ENCODE data around the gene EPC2. TPM values are rescaled to one million over a fixed set of nuclear protein-coding genes. Genes with fewer than 3 reads are reported as not detected.

The EPC2 gene
- total RNA-seq, 2 experiments from 2014 or later, result 26.1 to 26.5 TPM

DNA sequence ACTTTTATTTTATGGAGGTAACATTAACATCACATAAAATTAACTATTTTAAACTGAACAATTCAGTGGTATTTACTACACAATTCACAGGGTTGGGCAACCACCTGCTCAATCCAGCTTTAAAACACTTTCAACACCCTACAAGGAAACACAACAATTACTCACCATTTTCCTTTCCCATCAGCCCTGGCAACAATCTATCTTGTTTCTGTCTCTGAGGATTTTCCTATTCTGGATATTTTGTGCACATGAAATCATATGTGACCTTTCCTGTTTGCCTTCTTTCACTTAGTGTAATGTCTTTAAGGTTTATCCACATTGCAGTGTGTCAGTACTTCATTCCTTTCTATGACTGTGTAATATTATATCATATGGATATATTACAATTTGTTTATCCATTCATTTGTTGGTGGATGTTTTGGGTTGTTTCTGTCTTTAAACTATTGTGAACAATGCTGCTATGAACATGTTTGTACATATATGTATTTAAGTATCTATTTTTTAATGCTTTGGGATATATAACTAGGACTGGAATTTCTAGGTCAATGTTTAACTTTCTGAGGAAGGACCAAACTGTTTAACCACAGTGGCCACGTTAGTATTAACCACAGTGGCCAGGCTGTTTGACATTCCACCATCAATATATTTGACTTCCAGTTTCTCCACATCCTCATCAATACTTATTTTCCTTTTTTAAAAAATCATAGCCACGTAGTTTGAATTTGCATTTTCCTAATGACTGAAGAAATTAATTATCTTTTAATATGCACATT lies 158.1 kb downstream of the EPC2 start:
- Mint-ChIP-seq H3K27ac (no peak overlapping the region), H3K36me3 (ENCODE audit: low read depth) (no peaks in the 10 kb centered on the region), H3K4me3 (no peak overlapping the region), H3K4me1 (ENCODE audit: low read depth) (no peaks in the 10 kb centered on the region), H3K9me3 (ENCODE audit: insufficient read depth) (peaks cover 4% of the 10 kb centered on the region), H3K27me3 (ENCODE audit: low read depth) (peaks cover 20% of the 10 kb centered on the region)
- POLR2A ChIA-PET, result no interaction called here
- DNase-seq, result no peak
- CTCF ChIA-PET, result no interaction called here
- ATAC-seq, result no peak

DNA sequence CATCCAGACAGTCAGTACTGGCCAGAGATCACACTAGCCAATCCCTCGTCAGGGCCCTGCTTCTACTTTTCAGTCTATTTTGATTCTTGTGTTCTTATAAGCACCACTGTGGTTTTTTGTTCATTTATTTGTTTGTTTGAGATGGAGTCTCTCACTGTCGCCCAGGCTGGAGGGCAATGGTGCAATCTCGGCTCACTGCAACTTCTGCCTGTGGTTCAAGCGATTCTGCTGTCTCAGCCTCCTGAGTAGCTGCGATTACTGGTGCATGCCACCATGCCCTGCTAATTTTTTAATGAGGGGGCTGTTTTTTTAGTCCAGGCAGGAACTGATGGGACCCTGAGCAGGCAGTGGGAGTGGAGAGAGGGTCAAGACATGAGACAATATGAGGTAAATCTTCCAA lies 165.5 kb downstream of the EPC2 start:
- Mint-ChIP-seq H3K4me1 (ENCODE audit: low read depth) (peaks cover 7% of the 10 kb centered on the region), H3K9me3 (ENCODE audit: insufficient read depth) (peaks cover 4% of the 10 kb centered on the region), H3K36me3 (ENCODE audit: low read depth) (no peaks in the 10 kb centered on the region), H3K27me3 (ENCODE audit: low read depth) (peaks cover 3% of the 10 kb centered on the region), H3K4me3 (no peak overlapping the region), H3K27ac (no peak overlapping the region)
- ATAC-seq (no peak), DNase-seq (no peak)
- ChIA-PET CTCF (no interaction called here), POLR2A (no interaction called here)

DNA sequence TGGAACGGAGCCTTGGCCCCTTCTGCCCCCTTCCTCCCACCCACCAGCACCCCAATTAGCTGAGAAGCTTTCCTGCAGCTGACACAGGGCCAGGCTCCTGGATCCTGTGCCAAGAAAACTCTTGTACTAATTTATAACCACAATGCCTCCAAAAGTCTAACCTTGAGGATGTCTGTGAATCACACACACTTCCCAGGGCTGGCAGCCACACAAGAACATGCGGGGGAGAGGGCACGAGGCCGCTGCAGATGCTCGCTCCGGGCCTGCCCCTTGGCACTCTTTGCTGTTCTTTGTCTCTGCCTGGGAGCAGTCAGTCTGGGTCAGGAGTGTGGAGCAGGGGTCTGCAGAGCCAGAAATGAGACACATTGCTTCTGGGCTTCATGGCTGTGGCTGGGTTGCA lies 167.8 kb downstream of the EPC2 start:
- DNase-seq, result no peak
- no peak overlapping the region for H3K4me3 Mint-ChIP-seq
- ChIA-PET CTCF (no interaction called here), POLR2A (no interaction called here)
- no peaks in the 10 kb centered on the region for H3K36me3 Mint-ChIP-seq (ENCODE audit: low read depth)
- peaks cover 4% of the 10 kb centered on the region for H3K27me3 Mint-ChIP-seq (ENCODE audit: low read depth)
- H3K4me1 Mint-ChIP-seq (ENCODE audit: low read depth), result peaks cover 7% of the 10 kb centered on the region
- H3K27ac Mint-ChIP-seq, result no peak overlapping the region
- no peak for ATAC-seq
- no peaks in the 10 kb centered on the region for H3K9me3 Mint-ChIP-seq (ENCODE audit: insufficient read depth)

DNA sequence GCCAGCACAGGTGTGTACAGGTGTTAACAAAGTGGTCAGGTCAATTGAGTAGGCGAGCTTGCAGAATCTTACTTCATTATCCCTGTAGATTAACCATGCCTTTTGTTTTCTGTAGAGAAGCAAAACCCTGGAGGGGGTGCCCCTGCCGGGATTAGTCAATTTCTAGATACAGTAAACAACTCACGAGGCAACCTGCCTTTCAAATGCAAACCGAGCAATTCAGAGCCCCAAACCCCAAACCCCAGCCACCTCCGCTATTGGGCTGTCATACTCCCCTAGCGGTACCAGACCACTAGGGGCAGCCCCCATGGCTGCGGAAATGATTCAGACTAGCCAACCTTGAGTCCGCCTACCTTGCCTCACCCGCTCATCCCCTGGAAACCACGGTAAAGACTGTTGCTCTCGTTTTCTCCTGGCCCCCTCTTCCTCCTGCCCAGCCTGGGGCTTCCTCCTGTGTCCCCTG lies 169.1 kb downstream of the EPC2 start:
- Mint-ChIP-seq H3K4me3 (no peak overlapping the region), H3K27ac (peak overlapping the region; percentile 48), H3K27me3 (ENCODE audit: low read depth) (peaks cover 8% of the 10 kb centered on the region), H3K9me3 (ENCODE audit: insufficient read depth) (no peaks in the 10 kb centered on the region), H3K4me1 (ENCODE audit: low read depth) (peaks cover 7% of the 10 kb centered on the region), H3K36me3 (ENCODE audit: low read depth) (no peaks in the 10 kb centered on the region)
- CTCF ChIA-PET, result no interaction called here
- ATAC-seq, result peak; percentile 89
- POLR2A ChIA-PET, result no interaction called here
- DNase-seq, result peak; percentile 69

DNA sequence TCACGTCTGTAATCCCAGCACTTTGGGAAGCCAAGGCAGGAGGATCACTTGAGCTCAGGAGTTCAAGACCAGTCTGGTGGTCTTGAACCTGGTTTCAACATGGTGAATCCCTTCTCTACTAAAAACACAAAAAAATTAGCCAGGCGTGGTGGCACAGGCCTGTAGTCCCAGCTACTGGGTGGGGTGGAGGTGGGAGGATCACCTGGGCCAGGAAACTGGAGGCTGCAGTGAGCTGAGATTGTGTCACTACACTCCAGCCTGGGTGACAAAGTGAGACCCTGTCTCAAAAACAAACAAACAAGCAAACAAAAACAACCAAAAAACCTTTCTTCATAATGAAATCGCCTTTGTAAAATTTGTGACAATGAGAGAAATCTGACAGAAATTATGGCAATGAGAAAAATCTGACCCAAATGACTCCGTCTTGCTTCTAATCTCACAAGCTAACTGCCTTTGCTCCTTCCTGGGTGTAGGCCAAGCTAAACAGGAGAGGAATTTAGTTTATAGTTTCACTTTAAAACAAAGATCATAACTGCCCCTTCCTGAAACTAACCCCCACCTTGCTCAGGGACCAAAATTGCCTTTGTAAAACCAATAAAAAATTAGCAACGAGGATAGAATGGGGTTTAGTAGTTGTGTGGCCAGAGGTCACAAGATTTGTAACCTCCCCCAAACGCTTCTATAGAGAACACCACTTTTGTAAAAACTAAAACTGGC lies 169.8 kb downstream of the EPC2 start:
- DNase-seq (peak; percentile 20), ATAC-seq (no peak)
- H3K9me3 Mint-ChIP-seq (ENCODE audit: insufficient read depth), result no peaks in the 10 kb centered on the region
- peaks cover 11% of the 10 kb centered on the region for H3K27me3 Mint-ChIP-seq (ENCODE audit: low read depth)
- H3K27ac Mint-ChIP-seq, result peak overlapping the region; percentile 48
- H3K36me3 Mint-ChIP-seq (ENCODE audit: low read depth), result no peaks in the 10 kb centered on the region
- no peak overlapping the region for H3K4me3 Mint-ChIP-seq
- POLR2A ChIA-PET, result interaction anchor here (0.6 kb wide), 1 partner anchor 199 kb away, joined by 3 read pairs; no protein-coding TSS in a partner anchor
- H3K4me1 Mint-ChIP-seq (ENCODE audit: low read depth), result peaks cover 7% of the 10 kb centered on the region
- CTCF ChIA-PET, result no interaction called here

DNA sequence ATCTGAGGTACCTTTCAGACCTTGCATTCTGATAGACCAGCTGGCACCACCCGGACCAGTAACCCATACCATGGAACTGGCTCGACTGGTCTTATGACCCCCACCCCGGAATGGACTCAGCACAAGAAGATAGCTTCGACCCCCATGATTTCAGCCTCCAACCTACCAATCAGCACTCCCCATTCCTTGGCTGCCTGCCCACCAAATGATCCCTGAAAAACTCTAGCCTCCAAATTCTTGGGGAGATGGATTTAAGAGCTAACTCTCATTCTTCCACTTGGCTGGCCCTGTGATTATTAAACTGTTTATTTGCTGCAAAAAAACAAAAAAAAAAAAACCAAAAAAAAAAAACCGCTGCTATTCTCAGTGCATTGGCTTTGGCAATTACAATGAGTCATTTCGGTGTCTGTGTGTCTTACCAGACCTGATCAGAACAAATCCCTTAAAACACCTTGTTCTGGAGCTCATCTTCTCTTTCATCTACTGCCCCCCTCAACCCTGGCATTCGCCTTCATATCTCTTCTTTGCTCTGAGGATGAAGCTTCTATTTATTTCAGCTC lies 170.4 kb downstream of the EPC2 start:
- Mint-ChIP-seq H3K27ac (no peak overlapping the region), H3K27me3 (ENCODE audit: low read depth) (peaks cover 11% of the 10 kb centered on the region), H3K36me3 (ENCODE audit: low read depth) (no peaks in the 10 kb centered on the region), H3K4me3 (no peak overlapping the region), H3K4me1 (ENCODE audit: low read depth) (peaks cover 7% of the 10 kb centered on the region), H3K9me3 (ENCODE audit: insufficient read depth) (no peaks in the 10 kb centered on the region)
- POLR2A ChIA-PET, result no interaction called here
- CTCF ChIA-PET, result no interaction called here
- DNase-seq (no peak), ATAC-seq (no peak)

DNA sequence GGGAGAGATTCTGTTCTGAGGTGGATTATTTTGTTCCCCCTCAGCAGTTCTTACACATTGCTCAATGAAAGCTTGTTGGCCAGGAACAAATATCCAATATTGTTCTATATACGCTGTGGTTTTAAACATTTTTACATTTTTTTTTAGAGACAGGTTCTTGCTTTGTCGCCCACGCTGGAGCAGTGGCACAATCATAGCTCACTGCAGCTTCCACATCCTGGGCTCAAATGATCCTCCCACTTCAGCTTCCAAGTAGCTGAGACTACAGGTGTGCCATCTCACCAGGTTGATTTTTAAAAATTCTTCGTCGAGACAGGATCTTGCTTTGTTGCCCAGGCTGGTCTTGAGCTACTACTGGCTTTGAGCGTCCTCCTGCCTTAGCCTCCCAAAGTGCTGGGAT lies 171.6 kb downstream of the EPC2 start:
- ChIA-PET POLR2A (no interaction called here), CTCF (interaction anchor here (1.5 kb wide), 1 partner anchor 13 kb away, joined by 3 read pairs; no protein-coding TSS in a partner anchor)
- H3K36me3 Mint-ChIP-seq (ENCODE audit: low read depth), result no peaks in the 10 kb centered on the region
- H3K4me3 Mint-ChIP-seq, result no peak overlapping the region
- no peak for ATAC-seq
- H3K9me3 Mint-ChIP-seq (ENCODE audit: insufficient read depth), result no peaks in the 10 kb centered on the region
- peaks cover 7% of the 10 kb centered on the region for H3K4me1 Mint-ChIP-seq (ENCODE audit: low read depth)
- no peak overlapping the region for H3K27ac Mint-ChIP-seq
- H3K27me3 Mint-ChIP-seq (ENCODE audit: low read depth), result peaks cover 14% of the 10 kb centered on the region
- no peak for DNase-seq

DNA sequence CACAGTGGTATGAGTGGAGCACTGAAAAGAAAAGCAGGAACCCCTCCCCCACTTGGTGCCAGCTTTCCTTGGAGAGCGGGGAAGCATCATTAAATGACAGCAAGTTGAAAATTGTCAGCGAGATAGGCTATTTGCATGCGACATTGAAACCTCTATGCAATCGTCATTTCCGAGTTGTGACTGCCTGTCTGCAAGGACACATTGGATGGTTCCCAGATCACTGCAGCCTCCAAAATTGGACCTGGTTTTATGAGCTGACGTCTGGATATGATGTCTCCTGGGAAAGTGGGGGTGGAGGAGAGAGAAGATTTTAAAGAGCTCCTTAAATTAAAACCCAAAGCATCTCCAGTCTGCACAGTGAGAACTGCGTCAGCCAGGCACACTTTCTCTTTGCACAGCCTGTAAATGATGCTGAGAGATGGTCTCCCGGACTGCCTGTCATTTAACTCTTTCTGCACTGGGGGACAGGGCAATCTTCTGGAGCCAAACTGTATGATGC lies 172.7 kb downstream of the EPC2 start:
- H3K27ac Mint-ChIP-seq, result no peak overlapping the region
- DNase-seq (no peak), ATAC-seq (no peak)
- peaks cover 7% of the 10 kb centered on the region for H3K4me1 Mint-ChIP-seq (ENCODE audit: low read depth)
- ChIA-PET CTCF (interaction anchor here (1.4 to 1.6 kb wide), 3 partner anchors 12 to 308 kb away, joined by 3 to 5 read pairs (median 4); no protein-coding TSS in a partner anchor), POLR2A (no interaction called here)
- H3K9me3 Mint-ChIP-seq (ENCODE audit: insufficient read depth), result no peaks in the 10 kb centered on the region
- H3K36me3 Mint-ChIP-seq (ENCODE audit: low read depth), result no peaks in the 10 kb centered on the region
- peak overlapping the region; percentile 51 for H3K4me3 Mint-ChIP-seq
- peaks cover 16% of the 10 kb centered on the region for H3K27me3 Mint-ChIP-seq (ENCODE audit: low read depth)

DNA sequence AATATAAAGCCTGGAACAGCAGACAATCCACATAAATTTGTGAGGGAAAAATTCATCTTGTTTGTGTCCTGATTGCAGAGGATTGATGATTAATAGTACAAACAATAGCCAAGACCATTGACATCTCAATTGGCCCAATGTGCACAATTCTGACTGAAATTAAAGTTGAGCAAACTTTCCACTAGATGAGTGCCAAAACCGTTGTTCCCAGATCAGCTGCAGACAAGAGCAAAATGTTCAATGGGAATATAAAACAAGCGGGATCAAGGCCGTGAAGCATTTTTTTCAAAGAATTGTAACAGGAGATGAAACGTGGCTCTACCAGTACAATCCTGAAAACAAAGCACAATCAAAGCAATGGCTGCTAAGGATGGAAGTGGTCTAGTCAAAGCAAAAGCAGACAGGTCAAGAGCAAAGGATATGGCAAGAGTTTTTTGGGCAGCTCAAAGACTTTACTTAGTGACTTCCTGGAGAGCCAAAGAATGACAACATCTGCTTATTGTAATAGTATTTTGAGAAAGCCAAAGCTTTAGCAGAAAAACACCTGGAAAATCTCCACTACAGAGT lies 174.6 kb downstream of the EPC2 start:
- Mint-ChIP-seq H3K4me1 (ENCODE audit: low read depth) (peaks cover 7% of the 10 kb centered on the region), H3K36me3 (ENCODE audit: low read depth) (no peaks in the 10 kb centered on the region), H3K4me3 (no peak overlapping the region), H3K9me3 (ENCODE audit: insufficient read depth) (no peaks in the 10 kb centered on the region), H3K27me3 (ENCODE audit: low read depth) (peaks cover 16% of the 10 kb centered on the region), H3K27ac (no peak overlapping the region)
- no peak for ATAC-seq
- DNase-seq, result no peak
- ChIA-PET POLR2A (no interaction called here), CTCF (no interaction called here)

DNA sequence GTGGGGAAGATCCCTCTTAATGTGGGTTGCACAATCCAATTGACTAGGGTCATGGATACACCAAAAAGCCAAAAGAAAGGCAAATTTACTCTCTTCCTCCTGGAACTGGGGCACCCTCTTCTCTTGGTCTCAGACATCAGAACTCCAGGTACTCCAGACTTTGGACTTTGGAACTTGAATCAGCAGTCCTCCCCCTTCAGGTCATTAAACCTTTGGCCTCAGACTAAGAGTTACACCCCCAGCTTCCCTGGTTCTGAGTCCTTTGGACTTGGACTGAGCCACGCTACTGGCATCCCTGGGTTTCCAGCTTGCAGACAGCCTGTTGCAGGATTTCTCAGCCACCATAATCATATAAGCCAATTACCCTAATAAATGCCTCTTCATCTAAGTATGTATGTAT lies 179.6 kb downstream of the EPC2 start:
- H3K27ac Mint-ChIP-seq, result no peak overlapping the region
- DNase-seq (no peak), ATAC-seq (no peak)
- no peaks in the 10 kb centered on the region for H3K9me3 Mint-ChIP-seq (ENCODE audit: insufficient read depth)
- peaks cover 7% of the 10 kb centered on the region for H3K27me3 Mint-ChIP-seq (ENCODE audit: low read depth)
- POLR2A ChIA-PET, result no interaction called here
- no peak overlapping the region for H3K4me3 Mint-ChIP-seq
- H3K36me3 Mint-ChIP-seq (ENCODE audit: low read depth), result no peaks in the 10 kb centered on the region
- CTCF ChIA-PET, result no interaction called here
- no peaks in the 10 kb centered on the region for H3K4me1 Mint-ChIP-seq (ENCODE audit: low read depth)

DNA sequence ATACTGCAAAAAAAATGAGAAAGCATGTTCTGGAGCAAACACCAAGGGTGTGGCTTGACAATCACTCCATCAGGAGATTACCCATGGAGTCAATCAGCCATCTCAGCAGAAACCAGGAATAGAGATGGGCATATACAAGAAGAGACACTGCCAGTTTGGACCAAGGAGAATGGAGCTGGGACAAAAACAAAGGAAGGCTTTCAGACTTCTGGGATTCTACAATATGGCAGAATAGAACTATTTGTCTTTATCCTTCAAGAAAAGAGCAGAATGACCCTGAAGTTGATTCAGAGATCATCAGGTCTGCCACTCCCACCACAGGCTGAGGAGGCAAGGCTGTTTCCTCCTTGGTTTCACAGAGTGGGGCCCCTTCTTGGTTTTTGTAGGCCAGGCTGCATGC lies 182.2 kb downstream of the EPC2 start:
- no peak for DNase-seq
- Mint-ChIP-seq H3K4me3 (no peak overlapping the region), H3K4me1 (ENCODE audit: low read depth) (no peaks in the 10 kb centered on the region), H3K9me3 (ENCODE audit: insufficient read depth) (no peaks in the 10 kb centered on the region), H3K27ac (no peak overlapping the region), H3K36me3 (ENCODE audit: low read depth) (no peaks in the 10 kb centered on the region), H3K27me3 (ENCODE audit: low read depth) (peaks cover 2% of the 10 kb centered on the region)
- no peak for ATAC-seq
- POLR2A ChIA-PET, result no interaction called here
- CTCF ChIA-PET, result no interaction called here

DNA sequence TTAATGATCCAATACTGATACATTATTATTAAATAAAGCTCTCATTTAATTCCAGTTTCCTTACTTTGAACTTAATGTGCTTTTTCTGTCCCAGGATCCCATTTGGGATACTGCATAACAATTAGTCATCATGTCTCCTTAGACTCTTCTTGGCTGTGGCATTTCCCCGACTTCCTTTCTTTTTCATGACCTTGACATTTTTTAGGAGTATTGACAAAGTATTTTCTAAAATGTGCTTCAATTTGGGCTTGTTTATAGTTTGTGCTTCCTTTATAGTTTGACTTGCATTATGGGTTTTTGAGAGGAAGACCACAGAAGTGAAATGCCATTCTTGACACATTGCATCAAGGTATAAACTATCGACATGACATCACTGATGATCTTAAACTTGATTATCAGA lies 184.4 kb downstream of the EPC2 start:
- no peak overlapping the region for H3K4me3 Mint-ChIP-seq
- no peaks in the 10 kb centered on the region for H3K27me3 Mint-ChIP-seq (ENCODE audit: low read depth)
- H3K36me3 Mint-ChIP-seq (ENCODE audit: low read depth), result no peaks in the 10 kb centered on the region
- POLR2A ChIA-PET, result no interaction called here
- CTCF ChIA-PET, result interaction anchor here (1.2 kb wide), 1 partner anchor 12 kb away, joined by 3 read pairs; no protein-coding TSS in a partner anchor
- no peak for ATAC-seq
- H3K4me1 Mint-ChIP-seq (ENCODE audit: low read depth), result no peaks in the 10 kb centered on the region
- H3K27ac Mint-ChIP-seq, result no peak overlapping the region
- no peak for DNase-seq
- no peaks in the 10 kb centered on the region for H3K9me3 Mint-ChIP-seq (ENCODE audit: insufficient read depth)
